Measurements from ENCODE around the gene PPM1L. TPM values are rescaled to one million over a fixed set of nuclear protein-coding genes. Genes with fewer than 3 reads are reported as not detected.

The PPM1L gene
- total RNA-seq, 4 donors from 2014 or later, result 3.2 to 27.9 (median 16.4) TPM

DNA sequence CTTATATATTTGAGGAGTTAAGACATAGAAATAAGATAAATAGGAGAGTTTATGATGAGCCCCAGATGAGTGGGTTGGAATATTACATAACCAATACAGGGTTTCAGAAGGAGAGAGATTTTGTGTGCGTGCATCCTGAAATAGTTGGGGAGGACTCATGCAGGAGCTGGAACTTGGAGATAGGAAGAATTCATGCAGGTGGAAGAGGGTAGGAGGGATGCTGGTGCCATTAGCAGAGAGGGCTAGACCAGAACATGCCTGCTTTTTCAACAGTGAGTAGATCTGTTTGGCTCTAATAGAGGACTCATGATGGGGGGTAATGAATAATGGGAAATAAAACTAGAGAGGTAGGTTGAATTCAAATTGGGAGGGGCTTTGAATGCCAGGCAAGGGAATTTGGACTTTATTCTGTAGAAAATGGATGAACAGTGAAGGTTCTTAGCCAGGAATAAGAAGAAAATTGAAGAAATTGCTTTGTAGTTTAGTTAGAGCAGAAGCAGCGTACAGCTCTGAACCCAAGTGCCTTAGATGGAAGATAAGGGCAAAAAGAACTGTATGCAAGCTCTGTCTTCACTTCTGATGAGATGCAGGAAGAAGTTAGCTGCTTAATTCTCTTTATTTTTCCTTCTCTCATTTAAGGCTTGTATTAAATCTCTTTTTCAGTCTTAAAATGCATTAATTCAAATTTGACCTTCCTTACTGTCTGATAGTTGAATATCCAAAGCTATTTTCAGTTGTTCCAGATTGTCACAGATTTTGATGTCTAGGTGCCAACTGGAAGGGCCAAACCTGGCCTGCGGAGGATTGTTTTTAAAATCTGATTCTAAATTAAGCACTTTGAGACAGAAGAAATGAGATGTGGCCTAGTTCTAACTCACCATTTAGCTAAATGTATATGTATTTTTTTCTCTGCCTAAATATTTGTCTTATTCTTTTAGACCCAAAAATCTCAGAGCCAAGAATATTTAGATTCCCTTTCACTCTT lies 86.3 kb downstream of the PPM1L start:
- no peak for DNase-seq
- Histone ChIP-seq H3K4me3 (no peak overlapping the region), H3K36me3 (no peaks in the 10 kb centered on the region), H3K27ac (no peak overlapping the region), H3K9me3 (no peaks in the 10 kb centered on the region), H3K4me1 (no peaks in the 10 kb centered on the region), H3K27me3 (no peaks in the 10 kb centered on the region)
- intact Hi-C loops (cut with DNase I; ENCODE audit: low total_unique reads), result no loop called here
- TF ChIP-seq POLR2A (IDR thresholded peaks at IDR 0.05), result no peak
- TF ChIP-seq, protein P1, sequence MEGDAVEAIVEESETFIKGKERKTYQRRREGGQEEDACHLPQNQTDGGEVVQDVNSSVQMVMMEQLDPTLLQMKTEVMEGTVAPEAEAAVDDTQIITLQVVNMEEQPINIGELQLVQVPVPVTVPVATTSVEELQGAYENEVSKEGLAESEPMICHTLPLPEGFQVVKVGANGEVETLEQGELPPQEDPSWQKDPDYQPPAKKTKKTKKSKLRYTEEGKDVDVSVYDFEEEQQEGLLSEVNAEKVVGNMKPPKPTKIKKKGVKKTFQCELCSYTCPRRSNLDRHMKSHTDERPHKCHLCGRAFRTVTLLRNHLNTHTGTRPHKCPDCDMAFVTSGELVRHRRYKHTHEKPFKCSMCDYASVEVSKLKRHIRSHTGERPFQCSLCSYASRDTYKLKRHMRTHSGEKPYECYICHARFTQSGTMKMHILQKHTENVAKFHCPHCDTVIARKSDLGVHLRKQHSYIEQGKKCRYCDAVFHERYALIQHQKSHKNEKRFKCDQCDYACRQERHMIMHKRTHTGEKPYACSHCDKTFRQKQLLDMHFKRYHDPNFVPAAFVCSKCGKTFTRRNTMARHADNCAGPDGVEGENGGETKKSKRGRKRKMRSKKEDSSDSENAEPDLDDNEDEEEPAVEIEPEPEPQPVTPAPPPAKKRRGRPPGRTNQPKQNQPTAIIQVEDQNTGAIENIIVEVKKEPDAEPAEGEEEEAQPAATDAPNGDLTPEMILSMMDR (IDR thresholded peaks at IDR 0.05), result no peak

DNA sequence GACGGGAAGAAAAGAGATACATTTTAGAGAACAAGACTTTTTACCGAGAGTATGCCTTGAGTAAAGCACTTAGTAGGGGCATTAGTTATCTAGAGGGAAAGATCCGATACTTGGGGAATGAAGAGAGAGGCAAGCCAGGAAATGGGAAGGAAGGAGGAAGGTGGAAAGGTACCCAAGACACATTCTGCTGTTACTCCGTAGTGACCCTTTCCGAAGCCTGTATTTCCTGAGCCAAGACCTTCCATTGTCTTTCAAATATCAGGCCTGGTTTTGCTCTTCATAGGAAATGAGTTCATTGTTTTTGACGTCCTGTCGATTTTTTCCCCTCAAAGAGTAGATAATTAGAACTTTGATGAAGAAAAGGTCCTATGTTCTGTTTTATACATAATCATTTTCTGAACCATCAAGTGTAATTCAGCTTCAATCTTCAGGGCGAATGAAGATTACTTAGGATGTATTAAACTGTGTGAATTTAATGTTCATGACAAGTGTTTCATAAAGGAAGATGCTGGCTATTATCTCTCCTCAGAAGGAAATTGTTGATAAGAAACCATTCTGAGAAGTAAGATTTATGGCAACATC lies 95.7 kb downstream of the PPM1L start:
- TF ChIP-seq, protein P1 (IDR thresholded peaks at IDR 0.05), result no peak
- TF ChIP-seq POLR2A (IDR thresholded peaks at IDR 0.05), result no peak
- no peaks in the 10 kb centered on the region for H3K27me3 ChIP-seq

DNA sequence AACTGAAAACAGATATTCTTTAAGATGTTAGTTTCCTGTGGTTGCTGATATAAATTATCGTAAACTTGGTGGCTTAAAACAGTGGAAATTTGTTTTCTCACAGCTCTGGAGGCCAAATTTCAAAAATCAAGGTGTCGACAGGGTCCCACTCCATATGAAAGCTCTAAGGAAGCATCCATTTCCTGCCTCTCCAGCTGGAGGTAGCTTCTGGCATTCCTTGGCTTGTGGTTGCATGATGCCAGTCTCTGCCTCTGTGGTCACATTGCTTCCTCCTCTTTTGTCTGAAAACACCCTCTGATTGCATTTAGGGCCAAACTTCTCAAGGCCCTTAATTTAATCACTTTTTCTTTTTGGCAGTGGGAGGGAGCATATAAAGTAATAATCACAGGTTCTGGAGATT lies 96.8 kb downstream of the PPM1L start:
- Histone ChIP-seq H3K27me3 (no peaks in the 10 kb centered on the region), H3K4me3 (no peak overlapping the region), H3K4me1 (no peaks in the 10 kb centered on the region), H3K27ac (no peak overlapping the region), H3K9me3 (no peaks in the 10 kb centered on the region), H3K36me3 (no peaks in the 10 kb centered on the region)
- TF ChIP-seq, protein P1 (IDR thresholded peaks at IDR 0.05), result no peak
- no peak for TF ChIP-seq POLR2A (IDR thresholded peaks at IDR 0.05)
- DNase-seq, result no peak
- intact Hi-C loops (cut with DNase I; ENCODE audit: low total_unique reads), result no loop called here

More for the DNA sequence above, 95.7 kb downstream of the PPM1L start:
- H3K27ac ChIP-seq, result no peak overlapping the region
- no peaks in the 10 kb centered on the region for H3K36me3 ChIP-seq
- no peak overlapping the region for H3K4me3 ChIP-seq
- no peaks in the 10 kb centered on the region for H3K9me3 ChIP-seq
- no peak for DNase-seq
- H3K4me1 ChIP-seq, result no peaks in the 10 kb centered on the region
- intact Hi-C loops (cut with DNase I; ENCODE audit: low total_unique reads), result no loop called here

DNA sequence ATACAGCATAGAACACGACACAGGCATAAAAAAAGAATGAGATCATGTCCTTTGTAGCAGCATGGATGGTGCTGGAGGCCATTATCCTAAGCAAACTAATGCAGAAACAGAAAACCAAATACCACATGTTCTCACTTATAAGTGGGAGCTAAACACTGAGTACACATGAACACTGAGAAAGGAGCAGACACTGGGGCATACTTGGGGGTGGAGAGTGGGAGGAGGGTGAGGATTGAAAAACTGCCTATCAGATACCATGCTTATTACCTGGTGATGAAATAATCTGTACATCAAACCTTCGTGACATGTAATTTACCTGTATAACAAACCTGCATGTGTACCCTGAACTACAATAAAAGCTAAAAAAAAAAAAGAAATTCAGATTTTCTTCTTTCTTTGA lies 100.4 kb downstream of the PPM1L start:
- Histone ChIP-seq H3K9me3 (no peaks in the 10 kb centered on the region), H3K4me1 (no peaks in the 10 kb centered on the region), H3K27ac (no peak overlapping the region), H3K27me3 (no peaks in the 10 kb centered on the region), H3K36me3 (no peaks in the 10 kb centered on the region), H3K4me3 (no peak overlapping the region)
- no peak for TF ChIP-seq POLR2A (IDR thresholded peaks at IDR 0.05)
- TF ChIP-seq, protein P1 (IDR thresholded peaks at IDR 0.05), result no peak
- intact Hi-C loops (cut with DNase I; ENCODE audit: low total_unique reads), result no loop called here
- DNase-seq, result no peak
